Tibial nerve (tissue), 4 donors: ENCODE measurements around the gene MPV17L.

Experiments
- EP300 ChIP-seq, 2 donors: sonication (generic); formaldehyde crosslinking; IDR thresholded peaks; one replicate each; pipeline ENCODE4 v1.6.1; 2017; ENCODE audit warnings: antibody characterized with exemption in 2 of 2, mild to moderate bottlenecking in 1 of 2
- POLR2A ChIP-seq, 2 donors: fragments of 450-650 bp; IDR thresholded peaks; one replicate each; pipeline ENCODE4 v1.6.1; 2017; ENCODE audit warnings: antibody characterized with exemption in 2 of 2, mild to moderate bottlenecking in 2 of 2, moderate library complexity in 2 of 2
- TF ChIP-seq, protein P1 (sequence below), 5 experiments: fragments of 200-600 bp in 3 of 5; fragments of 450-650 bp in 2 of 5; sonication (generic) in 3 of 5; IDR thresholded peaks; one replicate each; pipeline ENCODE4 v1.5.1; 2016 to 2019; ENCODE audit warnings: antibody characterized with exemption in 5 of 5, mild to moderate bottlenecking in 3 of 5, moderate library complexity in 2 of 5

DNA sequence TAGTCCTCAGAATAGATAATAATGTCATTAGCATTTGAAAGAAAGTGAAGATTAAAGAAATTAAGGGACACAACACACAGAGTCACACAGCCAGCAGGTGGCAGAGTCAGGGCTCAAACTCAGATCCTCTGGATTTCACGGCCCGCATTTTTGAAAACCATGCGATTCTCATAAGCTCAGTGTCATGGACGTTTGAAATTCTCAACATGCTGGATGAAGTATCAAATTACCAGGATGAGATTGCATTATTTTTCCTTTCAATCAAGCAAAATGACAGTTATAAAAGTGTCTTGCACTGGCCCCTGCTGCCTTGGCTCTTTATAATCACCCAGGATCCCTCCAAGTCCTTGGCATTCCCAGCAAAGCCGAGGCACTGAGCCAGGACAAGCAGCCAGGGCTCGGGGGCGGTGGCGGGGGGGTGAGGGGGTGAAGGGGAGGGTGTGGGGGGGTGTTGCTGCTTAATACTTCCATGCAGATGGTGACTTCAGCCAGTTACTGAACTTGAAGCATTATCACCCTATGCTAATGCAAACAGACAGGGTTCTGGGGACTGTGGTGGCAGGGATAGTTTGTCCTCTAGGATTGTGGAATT lies 32.2 kb downstream of the MPV17L start:
- TF ChIP-seq, protein P1, sequence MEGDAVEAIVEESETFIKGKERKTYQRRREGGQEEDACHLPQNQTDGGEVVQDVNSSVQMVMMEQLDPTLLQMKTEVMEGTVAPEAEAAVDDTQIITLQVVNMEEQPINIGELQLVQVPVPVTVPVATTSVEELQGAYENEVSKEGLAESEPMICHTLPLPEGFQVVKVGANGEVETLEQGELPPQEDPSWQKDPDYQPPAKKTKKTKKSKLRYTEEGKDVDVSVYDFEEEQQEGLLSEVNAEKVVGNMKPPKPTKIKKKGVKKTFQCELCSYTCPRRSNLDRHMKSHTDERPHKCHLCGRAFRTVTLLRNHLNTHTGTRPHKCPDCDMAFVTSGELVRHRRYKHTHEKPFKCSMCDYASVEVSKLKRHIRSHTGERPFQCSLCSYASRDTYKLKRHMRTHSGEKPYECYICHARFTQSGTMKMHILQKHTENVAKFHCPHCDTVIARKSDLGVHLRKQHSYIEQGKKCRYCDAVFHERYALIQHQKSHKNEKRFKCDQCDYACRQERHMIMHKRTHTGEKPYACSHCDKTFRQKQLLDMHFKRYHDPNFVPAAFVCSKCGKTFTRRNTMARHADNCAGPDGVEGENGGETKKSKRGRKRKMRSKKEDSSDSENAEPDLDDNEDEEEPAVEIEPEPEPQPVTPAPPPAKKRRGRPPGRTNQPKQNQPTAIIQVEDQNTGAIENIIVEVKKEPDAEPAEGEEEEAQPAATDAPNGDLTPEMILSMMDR (IDR thresholded peaks at IDR 0.05) = peak; percentile 53 to 66 (median 61)
- TF ChIP-seq POLR2A (IDR thresholded peaks at IDR 0.05) (no peak), EP300 (IDR thresholded peaks at IDR 0.05) (peak in 1 of 2 donors; percentile 40)
